ENCODE results near the gene RMND5B.

DNA sequence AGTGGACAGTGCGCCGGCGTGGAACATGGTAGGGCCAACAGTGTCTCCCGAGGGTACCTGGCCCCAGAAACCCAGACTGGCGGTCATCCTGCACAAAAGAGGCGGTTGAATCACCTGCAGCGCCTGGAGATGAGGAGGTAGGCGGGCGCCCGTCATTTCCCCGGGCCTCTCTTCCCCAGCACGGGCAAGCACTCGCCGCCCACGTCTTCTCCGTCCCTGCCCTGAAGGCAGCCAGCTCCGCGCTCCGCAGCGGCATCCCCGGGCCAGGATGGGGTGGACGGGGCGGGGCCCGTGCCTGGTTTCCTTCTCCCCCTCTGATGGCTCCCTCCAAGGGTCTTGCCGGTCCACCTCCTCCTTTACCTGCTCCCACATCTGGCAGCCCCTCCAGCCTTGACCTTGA is 44.5 kb upstream of the RMND5B start:
- TF ChIP-seq CTCF (IDR thresholded peaks at IDR 0.05; ENCODE audit: low read depth, low read length, missing input control) = no peak
- TF ChIP-seq FOXA1 (IDR thresholded peaks at IDR 0.05) = no peak
- no peak for TF ChIP-seq NR2F2 (IDR thresholded peaks at IDR 0.05)
- TF ChIP-seq MAX (IDR thresholded peaks at IDR 0.05) = no peak
- TF ChIP-seq, protein P1, sequence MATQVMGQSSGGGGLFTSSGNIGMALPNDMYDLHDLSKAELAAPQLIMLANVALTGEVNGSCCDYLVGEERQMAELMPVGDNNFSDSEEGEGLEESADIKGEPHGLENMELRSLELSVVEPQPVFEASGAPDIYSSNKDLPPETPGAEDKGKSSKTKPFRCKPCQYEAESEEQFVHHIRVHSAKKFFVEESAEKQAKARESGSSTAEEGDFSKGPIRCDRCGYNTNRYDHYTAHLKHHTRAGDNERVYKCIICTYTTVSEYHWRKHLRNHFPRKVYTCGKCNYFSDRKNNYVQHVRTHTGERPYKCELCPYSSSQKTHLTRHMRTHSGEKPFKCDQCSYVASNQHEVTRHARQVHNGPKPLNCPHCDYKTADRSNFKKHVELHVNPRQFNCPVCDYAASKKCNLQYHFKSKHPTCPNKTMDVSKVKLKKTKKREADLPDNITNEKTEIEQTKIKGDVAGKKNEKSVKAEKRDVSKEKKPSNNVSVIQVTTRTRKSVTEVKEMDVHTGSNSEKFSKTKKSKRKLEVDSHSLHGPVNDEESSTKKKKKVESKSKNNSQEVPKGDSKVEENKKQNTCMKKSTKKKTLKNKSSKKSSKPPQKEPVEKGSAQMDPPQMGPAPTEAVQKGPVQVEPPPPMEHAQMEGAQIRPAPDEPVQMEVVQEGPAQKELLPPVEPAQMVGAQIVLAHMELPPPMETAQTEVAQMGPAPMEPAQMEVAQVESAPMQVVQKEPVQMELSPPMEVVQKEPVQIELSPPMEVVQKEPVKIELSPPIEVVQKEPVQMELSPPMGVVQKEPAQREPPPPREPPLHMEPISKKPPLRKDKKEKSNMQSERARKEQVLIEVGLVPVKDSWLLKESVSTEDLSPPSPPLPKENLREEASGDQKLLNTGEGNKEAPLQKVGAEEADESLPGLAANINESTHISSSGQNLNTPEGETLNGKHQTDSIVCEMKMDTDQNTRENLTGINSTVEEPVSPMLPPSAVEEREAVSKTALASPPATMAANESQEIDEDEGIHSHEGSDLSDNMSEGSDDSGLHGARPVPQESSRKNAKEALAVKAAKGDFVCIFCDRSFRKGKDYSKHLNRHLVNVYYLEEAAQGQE (IDR thresholded peaks at IDR 0.05) = no peak
- no peak for TF ChIP-seq RAD21 (IDR thresholded peaks at IDR 0.05)
- TF ChIP-seq SP1 (IDR thresholded peaks at IDR 0.05) = no peak
- TF ChIP-seq RXRA (IDR thresholded peaks at IDR 0.05) = no peak
- TF ChIP-seq, protein P2, sequence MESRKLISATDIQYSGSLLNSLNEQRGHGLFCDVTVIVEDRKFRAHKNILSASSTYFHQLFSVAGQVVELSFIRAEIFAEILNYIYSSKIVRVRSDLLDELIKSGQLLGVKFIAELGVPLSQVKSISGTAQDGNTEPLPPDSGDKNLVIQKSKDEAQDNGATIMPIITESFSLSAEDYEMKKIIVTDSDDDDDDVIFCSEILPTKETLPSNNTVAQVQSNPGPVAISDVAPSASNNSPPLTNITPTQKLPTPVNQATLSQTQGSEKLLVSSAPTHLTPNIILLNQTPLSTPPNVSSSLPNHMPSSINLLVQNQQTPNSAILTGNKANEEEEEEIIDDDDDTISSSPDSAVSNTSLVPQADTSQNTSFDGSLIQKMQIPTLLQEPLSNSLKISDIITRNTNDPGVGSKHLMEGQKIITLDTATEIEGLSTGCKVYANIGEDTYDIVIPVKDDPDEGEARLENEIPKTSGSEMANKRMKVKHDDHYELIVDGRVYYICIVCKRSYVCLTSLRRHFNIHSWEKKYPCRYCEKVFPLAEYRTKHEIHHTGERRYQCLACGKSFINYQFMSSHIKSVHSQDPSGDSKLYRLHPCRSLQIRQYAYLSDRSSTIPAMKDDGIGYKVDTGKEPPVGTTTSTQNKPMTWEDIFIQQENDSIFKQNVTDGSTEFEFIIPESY (IDR thresholded peaks at IDR 0.05) = no peak
- no peak for TF ChIP-seq JUND (IDR thresholded peaks at IDR 0.05)
- TF ChIP-seq, protein P3, sequence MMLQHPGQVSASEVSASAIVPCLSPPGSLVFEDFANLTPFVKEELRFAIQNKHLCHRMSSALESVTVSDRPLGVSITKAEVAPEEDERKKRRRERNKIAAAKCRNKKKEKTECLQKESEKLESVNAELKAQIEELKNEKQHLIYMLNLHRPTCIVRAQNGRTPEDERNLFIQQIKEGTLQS (IDR thresholded peaks at IDR 0.05) = no peak

Data from liver (tissue), 3 donors.